Measurements from ENCODE around the gene TMEM39B. TPM values are rescaled to one million over a fixed set of nuclear protein-coding genes. Genes with fewer than 3 reads are reported as not detected.

The TMEM39B gene
- total RNA-seq, 1 experiment from 2014 or later, result 12.1 TPM

Small RNAs within 50 kb of the gene (microRNA-seq; reads per million reads assigned to microRNA genes)
- gene MIR5585, result not detected

Other genes with a start within 250 kb of the TMEM39B start
- gene PTP4A2, start 134.6 kb upstream of the TMEM39B start, total RNA-seq (2022), result 150 and 169 TPM in 2 replicates
- gene KHDRBS1, start 59.1 kb upstream of the TMEM39B start, total RNA-seq (2022), result 131 and 137 TPM in 2 replicates
- 49.8 and 52.8 TPM in 2 replicates for gene KPNA6, start 35.1 kb downstream of the TMEM39B start, total RNA-seq (2022)
- 33.2 and 35.0 TPM in 2 replicates for gene TXLNA, start 106.7 kb downstream of the TMEM39B start, total RNA-seq (2022)
- 3.7 and 3.9 TPM in 2 replicates for gene CCDC28B, start 127.7 kb downstream of the TMEM39B start, total RNA-seq (2022)
- 3.4 and 3.5 TPM in 2 replicates for gene IQCC, start 132.7 kb downstream of the TMEM39B start, total RNA-seq (2022)
- gene DCDC2B, start 136.2 kb downstream of the TMEM39B start, total RNA-seq (2022), result not detected in 2 replicates
- gene TMEM234, start 149.4 kb downstream of the TMEM39B start, total RNA-seq (2022), result 11.5 and 12.0 TPM in 2 replicates
- 128 and 153 TPM in 2 replicates for gene EIF3I, start 149.5 kb downstream of the TMEM39B start, total RNA-seq (2022)
- gene FAM167B, start 174.3 kb downstream of the TMEM39B start, total RNA-seq (2022), result 0.34 and 0.70 TPM in 2 replicates
- 0.39 TPM in 1 of 2 replicates, not detected in the other for gene LCK, start 178.3 kb downstream of the TMEM39B start, total RNA-seq (2022)
- gene HDAC1, start 219.1 kb downstream of the TMEM39B start, total RNA-seq (2022), result 116 and 117 TPM in 2 replicates